Gastrocnemius medialis (tissue), 4 donors: ENCODE data around the gene DAGLA. TPM values are rescaled to one million over a fixed set of nuclear protein-coding genes. Genes with fewer than 3 reads are reported as not detected.

Experiments
- ATAC-seq, 2 donors: fragments of 150-250 bp; one replicate each; pipeline ENCODE4 v1.9.1; 2016
- DNase-seq, 2 donors: peaks; one replicate each; pipeline ENCODE4 v3.0.0-alpha.2; 2019
- H3K27ac ChIP-seq, 4 donors: fragments of 200-600 bp; sonication (generic); 1 replicate in 1 of 4; 2 replicates in 3 of 4; pipeline ENCODE4 v1.5.1; 2016 to 2018; ENCODE audit warnings: mild to moderate bottlenecking in 2 of 4, moderate library complexity in 1 of 4
- H3K27me3 ChIP-seq, 3 donors: fragments of 200-600 bp; sonication (generic) in 2 of 3; 1 replicate in 1 of 3; 2 replicates in 2 of 3; pipeline versions ENCODE4 v1.5.1 to v1.6.0; 2016 to 2019; ENCODE audit warnings: mild to moderate bottlenecking in 1 of 3, moderate library complexity in 1 of 3
- H3K36me3 ChIP-seq, 2 donors: fragments of 200-600 bp; sonication (generic) in 1 of 2; one replicate each; pipeline ENCODE4 v1.5.1; 2017 to 2018
- H3K4me1 ChIP-seq, 2 donors: fragments of 200-600 bp; sonication (generic) in 1 of 2; one replicate each; pipeline ENCODE4 v1.5.1; 2016 to 2017; ENCODE audit warnings: mild to moderate bottlenecking in 2 of 2
- H3K4me3 ChIP-seq, 4 donors: fragments of 200-600 bp; sonication (generic) in 3 of 4; 1 replicate in 1 of 4; 2 replicates in 3 of 4; pipeline ENCODE4 v1.5.1; 2016 to 2019; ENCODE audit warnings: mild to moderate bottlenecking in 2 of 4
- H3K9me3 ChIP-seq, 3 donors: fragments of 200-600 bp; sonication (generic) in 2 of 3; 1 replicate in 1 of 3; 2 replicates in 2 of 3; pipeline ENCODE4 v1.5.1; 2016 to 2019
- POLR2A ChIP-seq, 2 donors: fragments of 450-650 bp; IDR thresholded peaks; one replicate each; pipeline ENCODE4 v1.6.1; 2017; ENCODE audit warnings: antibody characterized with exemption in 2 of 2, mild to moderate bottlenecking in 2 of 2, moderate library complexity in 2 of 2
- in situ Hi-C, 4 donors: fragments of 200-750 bp; cut with MboI; loops; one replicate each; pipeline versions ENCODE4 v1.15.0 to v1.8.0; 2017; ENCODE audit warnings: low sequenced_read_pairs in 4 of 4
- intact Hi-C: fragments of 100-400 bp; cut with DNase I; formaldehyde crosslinking; loops from one replicate; pipeline ENCODE4 v1.15.1; 2023; ENCODE audit warnings: low total_unique reads
- total RNA-seq, 4 donors: library from RNA; depleted of rRNA; stranded (reverse); fragments of >200 nt; gene quantifications; one replicate each; pipeline versions ENCODE4 v1.1.0 to v1.2.3, GENCODE V29; 2016
- TF ChIP-seq, protein P1 (sequence below), 5 experiments: fragments of 450-650 bp in 3 of 5; fragments of 200-600 bp in 2 of 5; sonication (generic) in 2 of 5; IDR thresholded peaks in 4 of 5; conservative IDR thresholded peaks in 1 of 5; 1 replicate in 4 of 5; 2 replicates in 1 of 5; pipeline ENCODE4 v1.5.1; 2016 to 2019; ENCODE audit warnings: antibody characterized with exemption in 5 of 5, mild to moderate bottlenecking in 3 of 5, moderate library complexity in 3 of 5

DAGLA gene
- total RNA-seq, 4 donors from 2014 or later: 0.58 to 5.5 (median 2.9) TPM

DNA sequence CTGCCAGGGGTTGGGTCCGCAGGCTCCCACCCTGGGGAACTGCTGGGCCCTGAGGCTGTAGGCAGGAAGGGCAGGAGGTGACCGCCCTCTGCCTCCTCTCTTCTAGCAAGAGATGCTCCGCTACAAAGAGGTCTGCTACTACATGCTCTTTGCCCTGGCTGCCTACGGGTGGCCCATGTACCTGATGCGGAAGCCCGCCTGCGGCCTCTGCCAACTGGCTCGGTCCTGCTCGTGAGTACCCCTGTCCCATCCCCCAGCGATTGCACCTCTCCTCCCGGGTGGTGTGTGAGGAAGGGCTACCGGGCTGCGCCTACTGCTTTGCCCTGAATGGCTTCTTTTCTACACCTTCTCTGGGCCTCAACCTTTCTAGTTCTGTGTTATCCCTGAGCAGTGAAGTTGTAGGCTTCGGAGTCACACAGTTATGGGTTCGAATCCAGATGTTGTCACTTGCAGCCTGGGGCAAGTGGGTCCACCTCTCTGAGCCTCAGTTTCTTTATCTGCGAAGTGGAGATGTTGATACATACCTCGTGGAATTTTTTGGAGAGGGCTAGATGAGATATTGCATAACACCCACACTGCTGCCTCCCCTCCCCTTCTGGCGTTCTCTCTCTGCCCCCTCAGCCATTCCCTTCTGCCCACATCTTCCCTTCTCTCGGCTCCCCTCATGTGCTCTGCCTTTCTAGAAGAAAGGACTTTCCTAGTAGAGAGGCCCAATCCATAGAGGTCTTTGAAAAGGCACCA lies 51.2 kb downstream of the DAGLA start:
- Histone ChIP-seq H3K36me3 (peaks cover 0 to 5% of the 10 kb centered on the region in 2 donors), H3K27me3 (no peaks in the 10 kb centered on the region), H3K9me3 (no peaks in the 10 kb centered on the region), H3K4me1 (peaks cover 12 to 16% of the 10 kb centered on the region in 2 donors), H3K27ac (peak overlapping the region; percentile 81 to 90 (median 86)), H3K4me3 (no peak overlapping the region)
- intact Hi-C loops: loop anchor here (5.0 kb wide), 2 partner anchors 34 to 254 kb away; no protein-coding TSS in a partner anchor
- no peak for ATAC-seq
- in situ Hi-C loops: loop anchor here (5.0 to 10.0 kb wide), 3 partner anchors 49 to 57 kb away; partner anchors contain the start of gene DAGLA (in 1 of the 4)
- no peak for DNase-seq
- no peak for TF ChIP-seq POLR2A (IDR thresholded peaks at IDR 0.05)
- TF ChIP-seq, protein P1, sequence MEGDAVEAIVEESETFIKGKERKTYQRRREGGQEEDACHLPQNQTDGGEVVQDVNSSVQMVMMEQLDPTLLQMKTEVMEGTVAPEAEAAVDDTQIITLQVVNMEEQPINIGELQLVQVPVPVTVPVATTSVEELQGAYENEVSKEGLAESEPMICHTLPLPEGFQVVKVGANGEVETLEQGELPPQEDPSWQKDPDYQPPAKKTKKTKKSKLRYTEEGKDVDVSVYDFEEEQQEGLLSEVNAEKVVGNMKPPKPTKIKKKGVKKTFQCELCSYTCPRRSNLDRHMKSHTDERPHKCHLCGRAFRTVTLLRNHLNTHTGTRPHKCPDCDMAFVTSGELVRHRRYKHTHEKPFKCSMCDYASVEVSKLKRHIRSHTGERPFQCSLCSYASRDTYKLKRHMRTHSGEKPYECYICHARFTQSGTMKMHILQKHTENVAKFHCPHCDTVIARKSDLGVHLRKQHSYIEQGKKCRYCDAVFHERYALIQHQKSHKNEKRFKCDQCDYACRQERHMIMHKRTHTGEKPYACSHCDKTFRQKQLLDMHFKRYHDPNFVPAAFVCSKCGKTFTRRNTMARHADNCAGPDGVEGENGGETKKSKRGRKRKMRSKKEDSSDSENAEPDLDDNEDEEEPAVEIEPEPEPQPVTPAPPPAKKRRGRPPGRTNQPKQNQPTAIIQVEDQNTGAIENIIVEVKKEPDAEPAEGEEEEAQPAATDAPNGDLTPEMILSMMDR (IDR thresholded peaks at IDR 0.05 in 4 of 5, conservative IDR thresholded peaks at IDR 0.05 in 1 of 5): no peak

- TF ChIP-seq, protein P1 (IDR thresholded peaks at IDR 0.05 in 4 of 5, conservative IDR thresholded peaks at IDR 0.05 in 1 of 5): no peak
- TF ChIP-seq POLR2A (IDR thresholded peaks at IDR 0.05): no peak
- Histone ChIP-seq H3K36me3 (peaks cover 0 to 5% of the 10 kb centered on the region in 2 donors), H3K4me3 (no peak overlapping the region), H3K9me3 (no peaks in the 10 kb centered on the region), H3K27ac (peak overlapping the region; percentile 81 to 90 (median 86)), H3K27me3 (no peaks in the 10 kb centered on the region), H3K4me1 (peaks cover 12 to 16% of the 10 kb centered on the region in 2 donors)
- intact Hi-C loops (loop anchor here (2.0 to 5.0 kb wide), 3 partner anchors 35 to 255 kb away; partner anchors contain the start of gene SYT7), in situ Hi-C loops (loop anchor here (5.0 to 10.0 kb wide), 3 partner anchors 50 to 57 kb away; partner anchors contain the start of gene DAGLA (in 1 of the 4))
- no peak for ATAC-seq
- no peak for DNase-seq
Measured at GRCh38 chr11:61731952-61732675, 51.9 kb downstream of the DAGLA start.

- Histone ChIP-seq H3K36me3 (peaks cover 0 to 5% of the 10 kb centered on the region in 2 donors), H3K4me3 (no peak overlapping the region), H3K27me3 (no peaks in the 10 kb centered on the region), H3K27ac (peak overlapping the region; percentile 81 to 90 (median 86)), H3K9me3 (no peaks in the 10 kb centered on the region), H3K4me1 (peaks cover 12 to 16% of the 10 kb centered on the region in 2 donors)
- TF ChIP-seq POLR2A (IDR thresholded peaks at IDR 0.05): no peak
- TF ChIP-seq, protein P1 (IDR thresholded peaks at IDR 0.05 in 4 of 5, conservative IDR thresholded peaks at IDR 0.05 in 1 of 5): no peak
- intact Hi-C loops (loop anchor here (1.0 to 5.0 kb wide), 4 partner anchors 35 to 255 kb away; partner anchors contain the start of genes DAGLA and SYT7), in situ Hi-C loops (loop anchor here (5.0 to 10.0 kb wide), 3 partner anchors 50 to 58 kb away; partner anchors contain the start of gene DAGLA (in 1 of the 4))
- DNase-seq (peak; percentile 45 to 83), ATAC-seq (peak; percentile 61 to 70)
Measured at GRCh38 chr11:61732705-61733104, 52.5 kb downstream of the DAGLA start.

- no peak overlapping the region for H3K4me3 ChIP-seq
- H3K36me3 ChIP-seq: peaks cover 0 to 5% of the 10 kb centered on the region in 2 donors
- H3K27ac ChIP-seq: peak overlapping the region; percentile 81 to 90 (median 86)
- no peaks in the 10 kb centered on the region for H3K27me3 ChIP-seq
- TF ChIP-seq, protein P1 (IDR thresholded peaks at IDR 0.05 in 4 of 5, conservative IDR thresholded peaks at IDR 0.05 in 1 of 5): peak; percentile 97 to 100 (median 98)
- TF ChIP-seq POLR2A (IDR thresholded peaks at IDR 0.05): no peak
- peak; percentile 81 to 82 for ATAC-seq
- in situ Hi-C loops (loop anchor here (5.0 to 10.0 kb wide), 3 partner anchors 51 to 59 kb away; partner anchors contain the start of gene DAGLA (in 1 of the 4)), intact Hi-C loops (loop anchor here (1.0 to 5.0 kb wide), 4 partner anchors 36 to 256 kb away; partner anchors contain the start of genes DAGLA and SYT7)
- DNase-seq: peak; percentile 79 to 86
- H3K4me1 ChIP-seq: peaks cover 12 to 16% of the 10 kb centered on the region in 2 donors
- no peaks in the 10 kb centered on the region for H3K9me3 ChIP-seq
Measured at GRCh38 chr11:61733120-61733978, 53.2 kb downstream of the DAGLA start.
